GM18507 (cell line): ENCODE measurements around the gene CHPT1.
"Not testable (repeated sequence)": the region's sequence is repeated elsewhere in the genome, so short reads cannot be mapped to it uniquely, and the experiment has no call there.

ENCODE experiments used
- DNase-seq: peaks from one replicate; pipeline ENCODE4 v3.0.0; 2011; ENCODE audit warnings: low read depth; ENCODE audit not compliant: insufficient read length; ENCODE audit errors: extremely low spot score
- FAIRE-seq: peaks from 2 replicates; lab custom pipeline; 2011; peaks lifted over from hg19 to GRCh38; lab: Jason Lieb, UNC

CHPT1 gene

DNA sequence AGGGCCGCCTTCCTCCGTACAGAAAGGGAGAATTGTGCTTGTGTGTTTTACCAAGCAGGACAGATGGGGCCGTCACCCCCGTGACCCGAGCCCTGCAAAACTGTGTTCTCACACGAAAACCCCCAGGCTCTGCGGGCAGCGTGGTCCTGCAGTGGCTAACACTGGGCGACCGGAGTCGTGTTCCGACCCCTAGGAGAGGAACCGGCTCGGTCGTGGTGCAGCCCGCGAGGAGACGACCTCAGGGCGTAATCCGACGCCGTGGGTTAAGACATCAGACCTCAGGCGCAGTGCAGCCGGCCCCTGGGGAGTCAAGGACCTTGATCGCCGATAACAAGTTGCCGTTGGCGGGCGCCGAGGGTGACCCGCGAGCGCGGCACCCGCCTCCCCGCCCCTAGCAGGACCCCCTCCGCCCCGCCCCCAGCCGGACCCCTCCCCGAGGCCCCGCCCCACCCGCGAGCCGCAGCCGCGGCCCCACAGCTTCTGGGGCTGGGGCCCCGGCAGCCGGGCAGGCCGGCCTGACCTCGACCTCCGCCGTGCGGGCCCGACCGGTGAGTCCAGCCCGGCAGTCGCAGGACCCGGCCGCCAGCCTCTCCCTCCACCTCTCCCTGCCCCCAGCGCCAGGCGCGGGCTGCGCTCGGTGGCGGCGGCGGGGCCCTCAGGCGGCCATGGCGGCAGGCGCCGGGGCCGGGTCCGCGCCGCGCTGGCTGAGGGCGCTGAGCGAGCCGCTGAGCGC, at the start of gene CHPT1:
TSS of gene CHPT1 (plus strand) at position 444 of the 733 bp plus-strand sequence. CDS start at position 666, 222 bp downstream.
- FAIRE-seq (peak; percentile 29), DNase-seq (peak; percentile 39)

DNA sequence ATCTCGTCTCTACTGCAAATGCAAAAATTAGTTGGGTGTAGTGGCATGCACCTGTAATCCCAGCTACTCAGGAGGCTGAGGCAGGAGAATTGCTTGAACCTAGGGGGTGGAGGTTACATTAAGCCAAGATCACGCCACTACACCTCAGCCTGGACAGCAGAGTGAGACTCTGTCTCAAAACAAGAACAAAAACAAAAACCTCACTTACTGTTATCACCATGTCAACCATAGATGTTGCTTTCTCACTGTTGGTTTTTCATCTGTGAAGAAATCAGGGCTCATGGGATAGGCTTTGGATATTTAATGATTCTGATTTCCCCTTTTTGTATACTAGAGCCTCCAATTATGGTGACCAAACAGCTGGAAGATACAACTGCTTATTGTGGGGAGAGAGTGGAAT, 49.7 kb upstream of the CHPT1 start:
- FAIRE-seq (no peak), DNase-seq (no peak)

DNA sequence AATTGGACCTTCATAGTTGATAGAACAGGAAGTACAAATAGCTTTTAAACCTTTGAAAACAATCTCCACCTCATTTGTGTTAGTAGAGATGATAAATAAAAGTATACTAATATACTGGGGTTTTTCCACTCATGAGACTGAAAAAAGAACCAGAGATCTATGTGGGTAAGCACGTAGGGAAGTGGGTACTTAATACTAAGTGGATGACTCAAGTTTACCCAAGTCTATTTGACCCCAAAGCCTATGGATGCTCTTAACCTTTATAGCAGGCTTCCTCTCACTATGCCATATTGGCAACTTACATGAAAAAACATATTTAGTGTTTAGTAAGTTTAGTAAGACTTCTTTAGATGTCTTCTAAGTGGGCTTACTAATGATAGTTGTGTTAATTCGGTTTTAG, 49.2 kb upstream of the CHPT1 start:
- no peak for DNase-seq

DNA sequence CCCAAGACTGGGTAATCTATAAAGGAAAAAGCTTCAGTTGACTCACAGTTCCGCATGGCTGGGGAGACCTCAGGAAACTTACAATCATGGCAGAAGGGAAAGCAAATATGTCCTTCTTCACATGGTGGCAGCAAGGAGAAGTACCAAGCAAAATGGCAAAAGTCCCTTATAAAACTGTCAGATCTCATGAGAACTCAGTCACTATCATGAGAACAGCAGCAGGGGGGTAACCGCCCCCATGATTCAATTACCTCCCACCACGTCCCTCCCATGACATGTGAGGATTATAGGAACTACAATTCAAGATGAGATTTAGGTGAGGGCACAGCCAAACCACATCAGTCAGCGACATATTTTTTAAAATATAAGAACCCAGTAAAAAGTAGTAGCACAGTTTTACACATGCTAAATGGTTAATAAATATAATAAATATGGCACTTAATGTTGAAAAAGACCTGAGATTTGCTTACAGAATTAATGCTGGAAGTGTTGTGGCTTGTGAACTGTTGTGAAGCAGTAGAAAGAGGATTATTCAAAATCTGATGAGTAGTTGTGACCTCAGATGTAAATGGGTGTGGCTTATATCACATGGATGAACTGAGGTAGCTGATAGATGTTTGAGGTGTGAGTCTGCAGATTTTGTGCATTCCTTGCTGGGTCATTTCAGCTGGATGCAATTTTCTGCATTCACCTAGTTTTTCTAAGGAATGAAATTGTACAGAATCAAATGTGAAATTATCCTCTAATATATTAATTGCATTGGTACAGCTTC, 46.9 kb upstream of the CHPT1 start:
- no peak for DNase-seq
- no peak for FAIRE-seq

More for the DNA sequence above, 49.2 kb upstream of the CHPT1 start:
- FAIRE-seq, result no peak

DNA sequence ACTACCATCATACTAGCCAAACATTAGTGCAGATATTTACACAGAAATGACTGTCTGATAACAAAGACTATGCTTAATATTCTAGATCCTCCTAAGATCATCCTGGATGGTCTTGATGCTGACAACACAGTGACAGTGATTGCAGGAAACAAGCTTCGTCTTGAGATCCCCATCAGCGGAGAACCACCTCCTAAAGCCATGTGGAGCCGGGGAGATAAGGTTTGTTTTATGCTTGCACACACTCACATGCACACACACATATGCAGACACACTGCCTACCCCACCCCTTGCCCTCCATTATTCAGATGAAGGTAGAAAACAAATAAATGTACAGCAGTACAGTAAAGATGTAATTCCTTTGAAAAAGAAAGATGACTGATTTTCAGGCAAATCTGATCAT, 44.4 kb upstream of the CHPT1 start:
- no peak for FAIRE-seq
- no peak for DNase-seq

DNA sequence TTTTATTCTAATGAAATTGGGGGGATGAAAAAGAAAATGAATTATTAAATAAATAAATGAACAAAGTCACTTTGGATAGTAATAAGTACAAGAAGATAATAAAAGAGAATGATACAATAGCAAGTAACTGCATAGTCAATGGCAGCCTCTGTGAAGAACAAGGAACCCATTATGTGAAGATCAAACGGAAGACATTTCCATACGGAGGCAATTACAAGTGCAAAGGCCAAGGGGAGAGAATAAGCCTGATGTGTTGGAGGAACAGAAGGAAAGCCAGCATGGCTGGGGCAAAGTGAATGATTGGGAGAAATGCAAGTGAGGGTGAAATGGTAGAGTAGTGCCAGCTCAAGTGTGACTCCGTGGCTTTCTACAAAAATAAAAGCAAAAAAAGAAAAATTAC, 43.9 kb upstream of the CHPT1 start:
- DNase-seq (no peak), FAIRE-seq (no peak)

DNA sequence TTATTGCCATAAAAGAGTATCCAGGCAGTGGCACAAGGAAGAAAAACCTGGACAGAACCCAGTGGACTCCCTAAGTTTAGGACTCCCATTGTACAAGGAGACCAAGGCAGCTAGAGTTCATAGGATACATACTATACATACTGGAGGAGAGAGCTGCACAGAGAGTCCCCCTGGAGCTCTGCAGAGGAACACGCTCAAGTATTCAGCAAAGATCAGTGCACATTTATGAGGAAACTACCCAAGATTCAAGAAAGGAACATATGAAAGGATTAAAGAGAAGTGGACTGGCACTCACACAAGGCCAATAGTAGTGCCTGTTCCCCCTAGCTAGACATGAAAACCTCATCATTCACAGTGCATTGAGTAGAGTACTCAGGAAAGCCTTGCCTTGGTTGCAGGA, 43.0 kb upstream of the CHPT1 start:
- FAIRE-seq (no peak), DNase-seq (no peak)

DNA sequence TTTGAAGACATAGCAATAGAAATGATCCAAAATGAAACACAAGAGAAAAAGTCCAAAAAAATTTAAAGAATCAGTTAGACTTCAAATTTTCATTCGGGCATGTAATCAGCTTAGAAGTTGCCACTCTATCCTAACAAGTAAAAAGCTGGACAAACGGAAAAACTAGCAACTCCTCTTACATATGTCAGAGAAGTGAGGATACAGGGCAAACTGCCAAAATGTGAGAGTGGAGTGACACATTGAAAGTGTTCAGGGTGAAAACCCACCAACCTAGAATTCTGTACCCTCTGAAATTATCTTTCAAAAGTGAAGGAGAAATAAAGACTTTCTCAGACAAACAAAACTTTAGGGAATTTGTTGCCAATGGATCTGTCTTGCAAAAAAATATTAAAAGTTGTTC, 42.0 kb upstream of the CHPT1 start:
- DNase-seq (no peak), FAIRE-seq (no peak)

DNA sequence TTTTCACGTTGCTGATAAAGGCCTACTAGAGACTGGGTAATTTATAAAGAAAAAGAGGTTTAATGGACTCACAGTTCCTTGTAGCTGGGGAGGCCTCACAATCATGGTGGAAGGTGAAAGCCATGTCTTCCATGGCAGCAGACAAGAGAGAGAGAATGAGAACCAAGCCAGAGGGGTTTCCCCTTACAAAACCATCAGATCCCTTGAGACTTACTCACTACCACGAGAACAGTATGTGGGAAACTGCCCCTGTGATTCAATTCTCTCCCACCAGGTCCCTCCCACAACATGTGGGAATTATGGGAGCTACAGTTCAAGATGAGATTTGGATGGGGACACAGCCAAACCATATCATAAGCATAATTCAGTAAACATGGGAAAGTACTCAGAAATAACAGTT, 36.8 kb upstream of the CHPT1 start:
- FAIRE-seq, DNase-seq: not testable (repeated sequence)

DNA sequence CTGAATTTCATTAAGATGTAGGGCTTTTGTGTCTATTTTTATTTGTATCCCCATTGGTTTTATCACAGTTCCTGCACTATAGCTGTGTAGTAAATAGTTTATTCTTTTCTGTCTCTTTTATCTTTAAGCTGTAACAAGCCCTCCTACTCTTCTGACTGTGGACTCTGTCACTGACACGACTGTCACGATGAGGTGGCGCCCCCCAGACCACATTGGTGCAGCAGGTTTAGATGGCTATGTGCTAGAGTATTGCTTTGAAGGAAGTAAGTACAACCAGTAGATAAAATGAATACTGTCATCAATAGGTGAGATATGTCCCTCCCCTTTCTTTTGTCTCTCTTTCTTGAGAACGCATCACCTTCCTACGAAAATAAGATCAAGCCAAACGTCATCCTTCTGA, 34.1 kb upstream of the CHPT1 start:
- DNase-seq (no peak), FAIRE-seq (no peak)

DNA sequence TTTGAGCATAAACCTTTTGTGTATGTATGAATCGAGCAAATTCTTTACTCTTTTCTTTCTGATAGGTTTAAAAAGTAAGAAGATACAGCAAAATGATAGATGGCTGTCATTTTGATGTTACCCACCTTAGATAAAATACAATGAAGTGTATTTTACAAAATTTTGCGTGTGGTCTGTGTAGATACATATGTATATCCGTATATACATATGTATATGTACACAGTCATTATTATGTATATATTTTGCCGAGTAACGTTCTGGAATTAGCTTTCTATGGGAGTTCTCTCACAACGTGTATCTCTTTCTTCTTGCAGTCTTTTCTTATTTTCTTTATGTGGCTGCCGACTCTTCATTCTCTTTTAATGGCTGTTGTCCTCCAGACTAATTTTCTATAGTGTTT, 32.4 kb upstream of the CHPT1 start:
- DNase-seq (no peak), FAIRE-seq (no peak)

DNA sequence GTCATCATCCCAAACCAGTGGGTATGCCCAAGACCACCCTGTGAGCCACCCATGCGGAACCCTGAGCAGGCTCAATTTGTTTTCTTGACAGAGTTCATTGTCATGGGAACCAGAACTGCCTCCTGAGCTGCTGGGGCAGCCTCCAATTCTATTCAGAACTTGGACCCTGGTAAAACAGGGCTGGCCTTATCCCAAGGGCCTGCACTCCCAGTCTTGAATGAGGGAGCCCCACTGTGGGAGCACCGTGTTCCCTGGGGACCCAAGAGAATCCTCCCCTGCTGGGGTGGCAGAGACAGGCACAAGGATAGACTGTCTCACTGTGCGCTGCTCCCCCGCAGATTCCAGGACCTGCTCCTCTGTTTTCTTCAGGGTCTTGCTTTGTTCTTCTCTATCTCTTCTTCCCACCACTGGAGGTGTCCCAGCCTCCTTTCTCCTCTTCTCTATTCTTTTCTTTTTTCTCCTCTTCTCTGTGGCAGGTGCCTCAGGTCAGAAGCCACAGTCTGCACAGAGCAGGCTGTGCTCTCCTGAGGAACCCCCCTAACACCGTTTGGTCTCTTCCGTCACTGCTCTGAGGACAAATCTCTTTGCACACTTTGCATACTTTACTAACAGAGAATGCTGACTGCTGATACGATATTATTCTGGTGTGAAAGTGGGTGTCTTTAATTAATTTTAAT, 31.2 kb upstream of the CHPT1 start:
- FAIRE-seq, result no peak
- DNase-seq, result no peak

DNA sequence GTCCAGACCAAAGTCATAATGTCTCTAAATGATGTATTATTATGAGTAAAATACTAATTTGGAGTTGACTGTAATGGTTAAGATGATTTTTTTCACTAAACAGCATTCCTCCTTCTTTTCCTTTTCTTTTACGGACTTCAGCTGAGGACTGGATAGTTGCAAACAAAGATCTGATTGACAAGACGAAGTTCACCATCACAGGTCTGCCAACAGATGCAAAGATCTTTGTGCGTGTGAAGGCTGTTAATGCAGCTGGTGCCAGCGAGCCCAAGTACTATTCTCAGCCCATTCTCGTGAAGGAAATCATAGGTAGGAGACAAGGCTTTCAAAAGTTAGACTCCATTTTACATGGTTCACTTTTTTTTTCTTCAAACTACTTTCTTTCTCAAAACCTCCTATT, 29.8 kb upstream of the CHPT1 start:
- no peak for DNase-seq
- FAIRE-seq, result no peak

DNA sequence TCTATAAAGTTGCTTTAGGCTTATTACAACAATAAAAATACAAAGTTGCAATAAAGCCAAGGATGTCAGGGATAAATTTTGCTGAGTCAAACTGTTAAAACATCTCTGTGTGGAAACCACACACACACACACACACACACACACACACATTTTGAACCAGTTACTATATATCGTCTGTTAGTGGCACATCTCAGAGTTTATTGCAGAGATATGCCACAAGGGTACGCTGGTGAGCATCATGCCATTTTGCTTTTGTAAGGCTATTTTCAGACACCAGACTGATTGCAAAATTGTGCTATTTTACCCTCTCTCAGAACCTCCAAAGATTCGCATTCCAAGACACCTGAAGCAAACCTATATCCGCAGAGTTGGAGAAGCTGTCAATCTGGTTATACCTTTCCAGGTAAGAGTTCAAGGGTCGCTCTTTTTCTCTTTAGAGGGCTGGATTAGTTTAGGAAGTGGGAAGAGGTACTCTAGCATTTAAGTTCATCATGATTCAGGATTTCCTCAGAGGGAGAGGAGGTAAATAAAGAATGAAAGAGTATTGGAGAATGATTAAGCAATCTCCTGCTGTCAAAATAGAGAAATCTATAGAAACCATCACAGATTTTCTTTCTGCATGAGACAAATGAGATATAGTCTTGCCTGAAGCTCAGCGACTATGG, 27.3 kb upstream of the CHPT1 start:
- FAIRE-seq, result no peak

DNA sequence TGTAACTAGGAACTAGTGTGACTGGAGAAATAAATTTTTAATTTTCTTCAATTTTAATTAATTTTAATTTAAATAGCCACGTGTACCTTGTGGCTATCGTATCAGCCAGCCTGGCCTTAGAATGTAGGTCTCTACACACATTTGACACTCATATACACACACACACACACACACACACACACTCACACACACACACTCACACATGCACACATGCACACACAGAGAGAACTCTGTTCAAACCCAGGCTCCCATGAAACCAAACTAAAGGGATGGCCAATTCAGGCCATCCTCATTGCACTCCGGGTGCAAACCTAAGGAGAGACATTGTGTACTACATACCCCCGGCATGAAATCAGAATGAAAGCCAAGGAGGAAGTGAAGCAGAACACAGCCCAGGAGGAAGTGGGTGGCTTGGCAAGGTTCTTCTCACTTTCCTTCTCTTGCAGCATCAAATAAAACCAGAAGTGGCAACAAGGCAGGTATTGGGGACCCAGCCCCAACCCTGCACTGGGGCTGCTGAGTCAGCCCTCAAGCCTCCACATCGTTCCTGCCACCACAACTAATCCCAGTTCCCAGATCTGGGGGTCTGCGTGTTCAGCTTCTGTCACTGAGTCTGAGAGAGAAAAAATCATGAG, 26.2 kb upstream of the CHPT1 start:
- FAIRE-seq, result peak; percentile 93
- DNase-seq, result peak; percentile 20

More for the DNA sequence above, 27.3 kb upstream of the CHPT1 start:
- no peak for DNase-seq

DNA sequence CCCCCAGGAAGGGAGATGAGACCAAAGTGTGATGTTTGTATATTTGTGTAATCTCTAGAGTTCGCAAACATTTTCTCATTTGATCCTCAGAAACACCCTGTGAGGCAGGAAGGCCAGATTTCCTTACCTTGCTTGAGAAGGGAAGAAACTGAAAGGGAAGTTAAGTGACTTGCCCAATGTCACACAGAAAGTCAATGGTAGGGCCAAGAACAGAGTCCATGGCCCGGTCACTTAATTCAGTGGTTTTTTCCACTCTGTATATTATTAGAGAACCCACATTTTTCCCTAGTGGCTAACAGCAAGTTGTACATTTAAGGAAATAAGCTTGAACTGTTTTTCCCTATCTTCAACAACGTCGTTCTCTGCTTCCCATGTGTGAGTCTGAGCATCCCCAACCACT, 25.6 kb upstream of the CHPT1 start:
- FAIRE-seq, result no peak

DNA sequence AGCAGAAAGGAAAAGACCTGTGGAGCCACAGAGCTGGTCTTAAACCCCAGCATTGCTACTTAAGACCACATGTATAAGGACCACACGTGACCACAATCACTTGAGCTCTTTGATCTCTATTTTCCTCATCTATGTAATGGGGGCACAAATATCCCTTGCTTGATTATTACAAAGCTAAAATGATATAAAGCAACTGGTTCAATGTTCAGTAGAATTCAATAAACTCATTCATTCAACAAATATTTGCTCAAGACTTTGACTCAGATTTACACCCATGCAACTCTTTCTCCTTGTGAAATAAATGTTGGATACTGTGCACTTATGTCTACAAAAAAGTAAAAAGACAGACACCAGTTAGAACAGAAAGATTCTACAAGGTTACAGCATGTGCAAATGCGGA, 21.9 kb upstream of the CHPT1 start:
- no peak for FAIRE-seq
- no peak for DNase-seq

More for the DNA sequence above, 25.6 kb upstream of the CHPT1 start:
- DNase-seq, result no peak

DNA sequence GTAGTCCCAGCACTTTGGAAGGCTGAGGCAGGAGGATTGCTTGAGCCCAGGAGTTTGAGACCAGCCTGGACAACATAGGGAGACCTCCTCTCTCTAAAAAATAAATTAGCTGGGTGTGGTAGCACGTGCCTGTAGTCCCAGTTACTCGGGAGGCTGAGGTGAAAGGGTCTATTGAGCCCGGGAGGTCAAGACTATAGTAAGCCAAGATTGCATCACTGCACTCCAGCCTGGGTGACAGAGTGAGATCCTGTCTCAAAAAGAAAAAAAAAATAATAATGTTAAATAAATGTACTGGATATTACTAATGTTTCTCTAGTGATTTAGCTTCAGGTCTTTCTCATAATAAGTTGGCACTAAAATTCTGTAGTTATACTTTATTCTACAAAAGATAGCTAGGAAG, 20.9 kb upstream of the CHPT1 start:
- DNase-seq, FAIRE-seq: not testable (repeated sequence)

DNA sequence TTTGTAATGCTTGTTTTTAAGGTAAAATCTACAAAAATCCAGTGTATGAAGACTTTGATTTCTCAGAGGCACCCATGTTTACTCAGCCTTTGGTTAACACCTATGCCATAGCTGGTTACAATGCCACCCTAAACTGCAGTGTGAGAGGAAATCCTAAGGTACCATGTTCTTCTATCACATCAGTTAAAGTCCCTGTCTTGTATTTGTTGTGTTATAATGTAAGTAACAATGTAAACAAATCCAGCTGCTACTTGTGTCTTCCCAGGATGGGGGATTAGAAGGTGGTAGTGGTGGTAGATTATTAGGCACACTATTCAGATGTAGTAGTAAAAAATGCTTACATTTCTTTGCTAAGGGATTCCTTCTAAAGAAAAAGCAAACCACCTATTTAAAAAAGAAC, 19.4 kb upstream of the CHPT1 start:
- FAIRE-seq, result no peak
- no peak for DNase-seq
